Vagina (tissue), 2 donors: ENCODE data around the gene SMAD5.

Source experiments
- CTCF ChIP-seq, 3 experiments: fragments of 450-650 bp in 2 of 3; fragments of 200-600 bp in 1 of 3; sonication (generic) in 1 of 3; IDR thresholded peaks; one replicate each; pipeline ENCODE4 v1.5.1; 2017 to 2019; ENCODE audit warnings: antibody characterized with exemption in 3 of 3, mild to moderate bottlenecking in 2 of 3, moderate library complexity in 2 of 3
- POLR2A ChIP-seq, 2 donors: fragments of 450-650 bp; IDR thresholded peaks; one replicate each; pipeline ENCODE4 v1.6.1; 2017; ENCODE audit warnings: antibody characterized with exemption in 2 of 2, mild to moderate bottlenecking in 2 of 2, moderate library complexity in 2 of 2

DNA sequence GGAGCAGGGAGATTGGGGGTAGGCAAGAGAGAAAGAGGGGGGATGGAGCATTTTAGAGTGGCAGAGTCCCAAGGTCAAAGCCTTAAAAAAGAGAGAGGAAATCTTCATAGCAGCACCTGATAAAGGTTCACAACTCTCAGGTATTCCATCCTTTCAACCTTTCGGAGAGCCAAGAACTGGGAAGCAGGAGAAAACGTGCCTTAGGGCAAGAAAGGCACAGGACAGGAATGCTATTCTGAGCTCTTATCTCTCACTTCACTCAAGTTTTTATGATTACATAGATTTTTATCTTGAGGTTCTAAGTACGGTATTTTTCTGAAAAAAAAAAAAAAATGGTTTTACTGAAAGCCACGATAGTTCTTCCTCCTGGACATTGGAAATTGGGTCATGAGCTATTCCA, 34.5 kb upstream of the SMAD5 start:
- TF ChIP-seq CTCF (IDR thresholded peaks at IDR 0.05) (no peak), POLR2A (IDR thresholded peaks at IDR 0.05) (no peak)
